Islet precursor cell (in vitro differentiated cells): Measurements from ENCODE around the gene WNT5B.

Experiments used
- DNase-seq: peaks from one replicate; pipeline ENCODE4 v3.0.0-alpha.2; 2018

Gene WNT5B

DNA sequence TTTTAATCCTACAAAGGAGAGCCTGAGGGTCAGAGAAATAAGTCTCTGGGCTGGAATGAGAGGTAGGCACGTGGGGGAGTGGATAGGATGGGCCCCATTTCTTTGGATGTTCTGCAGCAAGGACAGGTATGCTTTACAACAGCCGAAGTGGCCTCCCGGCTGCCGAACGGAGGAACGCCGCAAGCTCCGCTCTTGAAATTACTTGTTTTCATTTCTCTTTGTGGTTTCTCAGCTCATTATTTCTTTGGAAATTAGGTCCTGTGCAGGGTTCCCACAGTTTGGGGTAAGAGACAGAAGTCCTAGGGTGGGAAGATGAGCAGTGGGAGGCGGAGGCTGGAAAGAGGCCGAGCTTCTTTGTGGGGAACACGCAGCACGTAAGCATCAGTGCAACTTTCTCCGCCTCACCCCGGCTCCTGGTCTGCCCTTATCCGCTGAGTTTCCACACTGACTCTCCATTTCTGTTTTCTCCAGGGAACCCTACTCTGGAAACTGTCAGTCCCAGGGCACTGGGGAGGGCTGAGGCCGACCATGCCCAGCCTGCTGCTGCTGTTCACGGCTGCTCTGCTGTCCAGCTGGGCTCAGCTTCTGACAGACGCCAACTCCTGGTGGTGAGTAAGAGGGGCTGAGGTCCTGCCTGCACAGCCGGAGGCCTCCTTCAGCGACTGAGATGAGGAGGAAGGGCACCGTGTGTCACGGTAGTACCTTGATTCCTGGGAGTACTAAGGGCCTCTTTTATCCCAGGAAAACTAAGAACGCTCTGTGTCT lies 2.0 kb downstream of the WNT5B start:
- DNase-seq: peak; percentile 96

DNA sequence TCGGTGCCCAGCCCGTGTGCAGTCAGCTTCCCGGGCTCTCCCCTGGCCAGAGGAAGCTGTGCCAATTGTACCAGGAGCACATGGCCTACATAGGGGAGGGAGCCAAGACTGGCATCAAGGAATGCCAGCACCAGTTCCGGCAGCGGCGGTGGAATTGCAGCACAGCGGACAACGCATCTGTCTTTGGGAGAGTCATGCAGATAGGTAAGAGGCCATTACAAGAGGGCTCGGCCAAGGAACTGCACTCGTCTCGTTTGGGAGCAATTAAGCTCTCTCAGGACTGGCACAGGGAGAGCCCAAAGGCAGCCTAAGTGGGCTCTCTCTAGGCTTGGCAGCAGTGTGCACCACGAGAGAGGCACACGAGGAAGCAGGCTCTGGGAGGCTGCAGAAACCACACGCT lies 3.7 kb downstream of the WNT5B start:
- DNase-seq: no peak

DNA sequence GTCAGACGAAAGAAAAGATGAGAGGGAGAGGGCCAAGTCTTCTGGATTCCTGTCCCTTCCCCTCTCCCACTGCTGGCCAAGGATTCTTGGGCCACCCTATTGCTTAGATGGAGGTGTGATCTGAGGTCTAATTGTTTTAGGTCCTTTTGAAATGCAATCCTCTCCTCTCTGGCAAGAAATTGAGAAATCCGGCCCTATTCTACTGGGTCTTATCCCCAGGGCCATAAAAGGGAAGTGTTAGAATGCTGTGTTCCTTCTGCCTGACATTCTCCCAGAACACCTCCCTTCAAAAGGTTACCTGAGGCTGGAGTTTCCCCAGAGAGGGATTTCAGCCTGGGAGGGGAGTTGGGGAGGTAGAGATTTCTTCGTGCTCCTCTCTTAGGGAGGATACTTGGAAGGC lies 4.4 kb downstream of the WNT5B start:
- DNase-seq: no peak

DNA sequence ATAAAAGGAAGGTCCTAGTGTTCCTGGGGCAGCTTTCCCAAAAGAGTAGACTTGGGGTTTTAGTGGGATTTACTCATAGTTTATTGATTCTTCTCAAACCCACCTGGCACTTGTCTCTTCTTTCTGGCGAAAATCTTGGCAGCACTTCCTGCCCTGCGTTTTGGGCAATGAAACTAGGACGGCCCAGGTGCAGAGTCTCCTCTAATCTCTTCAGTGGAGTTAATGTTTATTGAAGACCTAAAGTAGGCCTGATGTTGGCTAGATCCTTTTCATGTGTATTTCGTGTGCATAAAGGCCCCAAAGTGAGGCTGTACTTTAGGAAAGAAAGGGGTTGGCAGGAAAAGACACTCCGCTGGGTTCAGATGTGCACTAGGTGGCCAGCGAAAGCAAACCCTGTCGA lies 5.1 kb downstream of the WNT5B start:
- no peak for DNase-seq

DNA sequence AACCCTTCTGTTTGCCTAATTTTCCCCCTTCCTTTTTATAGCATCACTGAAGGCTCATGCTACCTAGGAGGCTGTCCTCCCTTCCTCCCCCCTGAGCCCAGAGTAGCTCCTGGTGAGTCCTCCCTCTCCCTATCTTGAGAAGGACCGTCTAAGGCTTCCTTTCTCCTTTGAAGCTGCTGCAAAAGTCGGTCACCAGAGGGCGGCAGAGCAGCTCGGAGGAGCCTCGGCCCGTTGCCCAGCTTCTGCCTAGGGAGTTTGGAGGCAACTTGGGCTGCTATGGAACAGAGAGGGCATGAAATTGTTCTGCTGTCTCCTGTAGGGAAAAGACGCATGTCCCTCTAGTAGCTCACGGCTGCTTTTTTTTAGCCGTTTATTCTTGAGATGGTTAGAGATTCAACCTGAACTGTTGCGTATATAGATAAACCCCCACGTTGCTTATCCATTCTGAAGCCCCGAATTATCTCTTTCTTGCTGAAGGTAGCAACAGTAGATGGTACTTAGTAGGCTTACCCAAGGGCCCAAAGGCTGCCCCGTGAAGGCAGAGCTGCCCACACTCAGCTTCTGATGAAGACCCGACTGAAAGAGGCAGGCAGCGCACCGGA lies 5.7 kb downstream of the WNT5B start:
- DNase-seq: peak; percentile 93

DNA sequence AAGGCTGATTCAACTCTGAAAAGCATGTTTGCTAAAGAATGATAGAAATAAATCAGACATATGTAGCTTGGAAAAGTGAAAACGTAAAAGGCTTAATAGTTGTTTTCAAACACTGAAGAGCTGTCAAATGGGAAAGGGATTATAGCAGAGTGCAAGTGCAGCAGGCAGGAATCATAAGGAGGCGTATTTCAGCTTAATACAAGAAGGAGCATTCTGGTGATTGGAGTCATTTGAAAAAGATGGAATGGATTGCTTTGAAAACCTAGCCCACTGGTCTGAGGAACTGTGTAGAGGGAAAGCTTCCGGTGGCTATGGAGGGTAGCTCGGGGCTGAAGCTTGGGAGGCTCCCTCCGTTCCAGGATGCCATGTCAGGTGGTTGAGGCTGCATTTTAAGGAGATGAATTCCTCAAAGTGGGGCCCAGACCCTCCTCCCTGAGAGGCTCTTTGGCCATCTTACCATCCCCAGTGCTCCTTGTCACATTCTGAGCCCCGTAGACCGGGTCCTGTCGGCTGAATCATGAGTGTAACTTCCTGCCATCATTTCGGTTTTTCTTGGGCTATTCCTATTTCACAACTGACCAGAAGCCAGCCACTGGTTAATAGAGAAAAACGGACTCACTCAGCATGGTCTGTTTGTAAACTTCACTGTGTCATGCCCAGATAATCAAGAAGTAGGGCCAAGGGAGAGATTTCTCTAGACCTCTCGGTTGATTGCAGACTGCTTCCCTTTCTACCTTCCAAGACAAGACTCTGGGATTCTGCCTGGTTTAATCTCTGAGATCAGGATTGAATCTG lies 6.5 kb downstream of the WNT5B start:
- no peak for DNase-seq

DNA sequence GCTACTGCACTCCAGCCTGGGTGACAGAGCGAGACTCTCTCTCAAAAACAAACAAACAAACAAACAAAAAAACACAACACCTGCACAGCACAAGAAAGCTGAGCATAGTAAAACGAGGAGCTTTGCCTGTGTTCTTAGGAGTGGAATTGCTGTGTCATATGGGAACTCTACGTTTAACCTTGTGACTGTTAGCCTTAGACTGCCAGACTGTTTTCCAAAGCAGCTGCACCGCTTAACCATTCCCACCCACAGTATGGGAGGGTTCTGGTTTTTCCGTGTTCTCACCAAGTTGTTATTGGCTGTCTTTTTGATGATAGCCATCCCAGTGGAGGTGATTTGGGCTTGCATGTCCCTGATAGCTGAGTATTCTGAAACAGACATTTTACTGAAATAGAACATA lies 9.2 kb downstream of the WNT5B start:
- no peak for DNase-seq

DNA sequence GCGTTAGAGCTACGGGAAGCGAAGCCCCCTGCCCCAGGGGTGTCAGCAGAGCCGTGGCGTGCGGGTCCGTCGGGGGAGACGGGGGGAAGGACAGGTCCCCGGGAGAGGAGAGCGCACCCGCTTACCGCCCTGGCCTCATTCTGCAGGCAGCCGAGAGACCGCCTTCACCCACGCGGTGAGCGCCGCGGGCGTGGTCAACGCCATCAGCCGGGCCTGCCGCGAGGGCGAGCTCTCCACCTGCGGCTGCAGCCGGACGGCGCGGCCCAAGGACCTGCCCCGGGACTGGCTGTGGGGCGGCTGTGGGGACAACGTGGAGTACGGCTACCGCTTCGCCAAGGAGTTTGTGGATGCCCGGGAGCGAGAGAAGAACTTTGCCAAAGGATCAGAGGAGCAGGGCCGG lies 10.5 kb downstream of the WNT5B start:
- DNase-seq: no peak

DNA sequence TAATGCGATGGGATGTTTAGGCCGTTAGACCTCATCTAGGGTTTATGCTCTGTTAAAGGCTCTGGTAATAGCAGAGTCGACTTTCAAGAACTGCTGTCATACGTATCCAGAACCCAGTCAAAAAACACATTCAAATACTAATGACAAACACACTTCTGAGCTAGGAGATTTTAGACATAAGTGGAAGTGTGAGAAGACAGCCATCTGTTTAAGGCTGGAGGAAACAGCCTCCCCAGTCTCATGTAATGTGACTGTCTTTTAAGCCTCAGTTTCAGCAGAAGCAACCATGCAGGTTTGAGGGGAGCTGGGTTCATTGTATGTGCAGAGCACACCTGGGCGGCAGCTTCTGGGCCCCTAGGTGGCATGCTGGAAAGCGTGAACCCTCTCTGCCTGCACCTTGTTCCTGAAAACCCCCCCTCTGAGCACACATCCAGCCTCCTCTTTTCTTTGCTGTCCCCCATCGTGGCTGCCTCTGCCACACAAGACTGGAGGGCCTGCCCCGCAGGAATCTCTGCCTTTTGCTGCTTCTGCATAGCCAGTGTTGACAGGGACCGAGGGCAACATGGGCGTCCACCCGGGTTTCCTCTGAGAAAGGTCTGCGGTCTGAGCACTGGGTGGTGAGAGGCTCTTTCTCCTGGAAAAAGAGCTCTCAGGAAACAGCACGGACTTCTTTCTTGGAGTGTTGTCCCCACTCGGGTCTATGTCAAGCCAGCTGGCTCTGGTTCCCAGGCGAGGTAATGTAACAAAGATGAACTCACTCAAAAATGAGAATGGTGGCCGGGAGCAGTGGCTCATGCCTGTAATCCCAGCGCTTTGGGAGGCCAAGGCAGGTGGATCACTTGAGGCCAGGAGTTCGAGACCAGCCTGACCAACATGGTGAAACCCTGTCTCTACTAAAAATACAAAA lies 11.6 kb downstream of the WNT5B start:
- DNase-seq: peak; percentile 54

DNA sequence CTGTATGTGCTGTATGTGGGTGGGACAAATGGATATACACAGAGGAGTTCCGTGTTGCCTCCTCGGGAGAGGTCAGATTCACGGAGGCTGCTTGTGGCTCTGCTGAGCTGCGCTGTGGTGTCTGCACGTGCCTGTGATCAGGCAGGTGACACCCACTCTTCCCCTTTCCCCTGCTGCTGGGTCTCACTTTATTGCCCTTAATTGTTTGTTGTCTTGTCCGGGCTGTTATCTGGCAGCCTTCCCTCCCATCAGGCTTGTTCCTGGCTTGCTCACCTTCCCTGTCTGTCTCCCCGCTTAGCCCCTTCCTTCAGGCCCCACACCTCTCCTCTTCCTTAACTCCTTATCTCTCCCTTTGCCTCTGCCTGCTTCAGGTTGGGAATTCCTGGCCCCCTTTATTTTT lies 13.5 kb downstream of the WNT5B start:
- DNase-seq: peak; percentile 73

DNA sequence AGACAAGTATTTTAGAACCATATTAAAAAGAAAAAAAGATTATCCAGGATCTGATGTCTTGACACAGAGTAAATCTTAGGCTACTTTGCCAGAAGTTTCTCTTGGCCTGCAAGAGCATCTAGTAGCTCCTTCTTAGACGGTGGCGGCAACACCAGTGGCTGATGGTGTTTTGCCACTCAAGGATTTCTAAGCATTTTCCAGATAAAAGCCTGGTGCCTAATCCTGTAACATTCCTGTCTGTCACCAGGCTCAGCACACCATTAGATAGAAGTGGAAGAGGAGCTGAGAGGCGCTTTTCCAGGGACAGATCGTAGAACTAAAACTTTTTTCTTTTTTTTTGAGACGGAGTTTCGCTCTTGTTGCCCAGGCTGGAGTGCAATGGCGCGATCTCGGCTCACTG lies 14.0 kb downstream of the WNT5B start:
- no peak for DNase-seq

DNA sequence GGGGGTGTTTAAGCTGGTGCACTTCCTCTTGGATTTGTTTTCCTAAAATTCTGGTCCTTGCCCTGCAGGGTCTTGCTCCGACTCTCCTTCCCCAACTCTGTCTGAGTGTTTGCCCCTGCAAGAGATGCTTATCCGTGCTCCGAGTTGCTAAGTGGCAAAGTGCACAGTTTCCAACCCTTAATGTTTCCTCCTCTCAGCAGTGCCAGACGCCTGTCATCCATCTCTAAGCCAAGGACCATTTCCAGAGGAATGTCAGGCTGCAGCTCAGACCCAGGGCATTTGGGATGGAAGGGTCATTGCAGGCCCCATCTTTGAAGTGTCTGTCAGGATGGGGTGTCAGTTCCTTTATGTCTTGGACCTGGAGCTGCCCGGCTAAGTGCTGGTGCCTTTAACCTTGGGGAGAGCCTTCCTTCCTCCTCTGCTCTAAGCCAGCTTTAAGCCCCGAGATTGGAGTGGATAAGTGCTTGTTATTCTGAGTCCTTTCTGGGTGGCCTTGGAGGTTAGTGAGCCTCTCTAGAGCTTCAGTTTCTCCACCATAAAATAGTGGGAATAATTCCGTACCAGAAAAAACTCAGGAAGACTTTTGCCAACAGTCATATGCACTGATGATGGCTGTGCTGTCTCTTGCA lies 15.0 kb downstream of the WNT5B start:
- peak; percentile 80 for DNase-seq

DNA sequence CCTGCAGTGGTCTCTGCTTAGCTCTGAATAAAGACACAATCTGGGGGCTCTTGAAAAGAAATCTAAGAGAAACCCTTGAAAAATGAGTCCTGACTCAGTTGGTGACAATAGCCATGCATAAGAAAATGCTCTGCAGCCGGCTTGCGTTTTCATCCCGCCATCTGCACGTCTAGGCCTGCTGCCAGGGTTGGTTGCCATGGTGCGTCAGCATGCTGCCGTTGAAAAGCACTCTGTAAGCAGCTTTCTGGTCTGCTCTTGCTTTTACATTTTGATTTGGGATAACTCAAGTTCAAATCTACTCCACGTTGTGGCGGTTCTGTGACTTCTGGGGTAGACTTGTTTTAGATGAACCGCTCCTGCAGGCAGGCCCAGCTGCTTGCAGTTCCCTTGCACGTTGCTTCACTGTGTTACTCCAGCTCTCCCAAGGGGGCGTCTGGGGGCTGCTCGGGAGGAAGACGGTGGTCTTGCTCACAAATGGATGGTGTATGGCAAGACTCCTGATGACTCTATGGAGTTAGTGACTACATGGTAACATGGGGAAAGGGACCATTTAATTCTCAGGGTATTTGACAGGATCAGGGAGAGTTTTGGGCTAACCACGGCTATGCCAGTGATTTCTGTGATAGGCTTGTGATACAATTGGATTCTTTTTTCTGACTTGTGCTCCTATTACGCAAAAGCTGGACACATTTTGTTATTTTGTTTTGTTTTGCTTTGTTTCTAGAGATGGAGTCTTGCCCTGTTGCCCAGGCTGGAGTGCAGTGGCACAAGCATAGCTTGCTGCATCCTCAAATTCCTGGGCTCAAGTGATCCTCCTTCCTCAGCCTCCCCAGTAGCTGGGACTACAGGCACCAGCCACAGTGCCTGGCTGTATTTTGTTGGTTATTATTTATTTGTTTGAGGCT lies 15.8 kb downstream of the WNT5B start:
- DNase-seq: no peak

DNA sequence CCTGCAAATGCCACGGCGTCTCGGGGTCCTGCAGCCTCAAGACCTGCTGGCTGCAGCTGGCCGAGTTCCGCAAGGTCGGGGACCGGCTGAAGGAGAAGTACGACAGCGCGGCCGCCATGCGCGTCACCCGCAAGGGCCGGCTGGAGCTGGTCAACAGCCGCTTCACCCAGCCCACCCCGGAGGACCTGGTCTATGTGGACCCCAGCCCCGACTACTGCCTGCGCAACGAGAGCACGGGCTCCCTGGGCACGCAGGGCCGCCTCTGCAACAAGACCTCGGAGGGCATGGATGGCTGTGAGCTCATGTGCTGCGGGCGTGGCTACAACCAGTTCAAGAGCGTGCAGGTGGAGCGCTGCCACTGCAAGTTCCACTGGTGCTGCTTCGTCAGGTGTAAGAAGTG lies 16.8 kb downstream of the WNT5B start:
- no peak for DNase-seq

DNA sequence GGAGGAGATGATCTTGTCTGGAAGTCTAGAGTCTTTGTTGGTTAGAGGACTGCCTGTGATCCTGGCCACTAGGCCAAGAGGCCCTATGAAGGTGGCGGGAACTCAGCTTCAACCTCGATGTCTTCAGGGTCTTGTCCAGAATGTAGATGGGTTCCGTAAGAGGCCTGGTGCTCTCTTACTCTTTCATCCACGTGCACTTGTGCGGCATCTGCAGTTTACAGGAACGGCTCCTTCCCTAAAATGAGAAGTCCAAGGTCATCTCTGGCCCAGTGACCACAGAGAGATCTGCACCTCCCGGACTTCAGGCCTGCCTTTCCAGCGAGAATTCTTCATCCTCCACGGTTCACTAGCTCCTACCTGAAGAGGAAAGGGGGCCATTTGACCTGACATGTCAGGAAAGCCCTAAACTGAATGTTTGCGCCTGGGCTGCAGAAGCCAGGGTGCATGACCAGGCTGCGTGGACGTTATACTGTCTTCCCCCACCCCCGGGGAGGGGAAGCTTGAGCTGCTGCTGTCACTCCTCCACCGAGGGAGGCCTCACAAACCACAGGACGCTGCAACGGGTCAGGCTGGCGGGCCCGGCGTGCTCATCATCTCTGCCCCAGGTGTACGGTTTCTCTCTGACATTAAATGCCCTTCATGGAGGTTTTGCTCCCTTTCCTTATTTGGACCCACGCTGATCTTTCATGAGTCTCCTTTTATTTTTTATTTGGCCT lies 17.7 kb downstream of the WNT5B start:
- no peak for DNase-seq

DNA sequence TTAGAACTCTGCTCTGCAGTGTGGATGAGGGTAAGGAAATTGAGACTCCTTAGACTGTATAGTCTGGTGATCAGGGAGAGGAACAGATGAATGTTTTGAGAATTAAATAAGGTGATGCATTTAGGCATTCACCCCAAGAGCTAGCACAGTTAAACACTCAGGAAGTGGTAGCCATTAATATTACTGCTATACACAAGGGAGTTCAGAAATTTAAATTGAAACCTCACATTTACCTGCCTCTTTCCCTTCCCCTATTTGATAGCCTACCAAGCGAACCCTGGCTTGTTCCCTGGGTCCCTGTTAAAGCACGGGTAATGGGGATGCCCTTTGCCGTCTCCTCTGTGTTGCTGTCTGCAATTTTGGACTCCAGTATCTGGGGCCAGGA lies 18.2 kb downstream of the WNT5B start:
- DNase-seq: peak; percentile 45

DNA sequence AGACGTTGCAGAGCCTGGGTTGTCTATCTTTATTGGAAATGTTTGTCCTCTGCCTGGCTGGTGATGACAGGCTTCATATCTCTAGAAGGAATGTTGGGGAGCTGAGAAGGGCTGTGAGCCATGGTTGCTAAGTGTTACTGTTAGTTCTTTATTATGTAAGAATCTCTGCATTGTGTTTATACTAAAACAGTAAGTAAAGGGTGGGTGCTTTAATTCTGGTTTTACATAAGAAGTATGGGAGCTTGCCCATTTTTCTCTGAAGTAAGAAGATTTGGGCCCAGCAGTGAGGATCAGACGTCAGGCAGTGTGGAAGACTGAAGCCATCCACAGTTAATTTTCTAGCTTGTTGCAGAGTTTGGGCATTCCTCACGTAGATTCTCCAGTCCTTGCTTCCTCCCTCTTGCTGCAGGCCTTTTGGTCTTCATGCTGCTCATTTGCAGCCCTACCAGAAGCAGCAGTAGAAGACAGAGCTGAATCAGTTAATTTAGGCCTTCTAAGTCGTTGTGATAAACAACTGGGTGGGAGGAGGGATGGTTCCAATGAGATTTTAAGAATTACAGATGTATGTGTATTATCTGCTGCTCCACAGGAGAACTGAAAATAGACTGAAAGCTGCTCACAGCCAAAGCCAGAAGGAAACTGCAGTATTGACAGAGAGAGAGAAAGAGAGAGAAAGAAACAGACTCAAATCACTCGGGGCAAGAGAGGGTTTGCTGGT lies 21.4 kb downstream of the WNT5B start:
- DNase-seq: no peak

DNA sequence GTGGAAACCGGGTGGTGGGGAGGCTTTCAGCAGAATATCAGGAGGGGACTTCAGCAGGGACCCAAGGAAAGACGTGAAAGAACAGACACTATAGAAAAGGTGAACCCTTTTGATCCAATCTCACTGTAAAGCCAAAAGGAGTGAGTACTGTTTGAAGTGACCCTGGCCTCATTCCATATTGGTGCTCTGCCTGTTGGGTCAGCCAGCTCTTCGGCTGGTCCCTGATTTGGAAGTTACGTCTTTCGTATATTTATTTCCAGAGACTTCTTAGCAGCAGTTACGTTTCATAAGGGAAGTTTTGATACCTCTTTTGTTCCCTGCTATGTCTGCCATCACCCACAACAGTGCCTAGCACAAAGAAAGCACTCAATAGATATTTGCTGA lies 21.9 kb downstream of the WNT5B start:
- DNase-seq: no peak

DNA sequence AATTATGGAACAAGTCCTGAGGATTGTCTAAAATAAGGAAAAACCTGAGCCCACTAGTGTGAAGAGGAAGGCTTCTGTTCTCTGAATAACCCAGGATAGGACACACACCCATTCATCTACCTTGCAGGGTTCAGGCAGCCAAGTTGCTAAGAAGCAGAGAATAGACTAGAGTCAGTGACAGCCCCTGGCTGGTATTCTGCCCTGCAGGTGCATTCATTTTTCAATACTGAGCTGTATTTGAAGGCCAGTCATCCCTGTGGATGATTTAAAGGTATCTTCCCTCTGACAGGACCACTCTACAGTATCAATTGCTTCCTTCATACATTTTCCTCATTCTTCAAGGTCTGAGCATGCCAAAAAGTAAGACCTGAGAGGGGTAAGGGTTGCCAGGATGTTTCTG lies 22.9 kb downstream of the WNT5B start:
- DNase-seq: no peak

DNA sequence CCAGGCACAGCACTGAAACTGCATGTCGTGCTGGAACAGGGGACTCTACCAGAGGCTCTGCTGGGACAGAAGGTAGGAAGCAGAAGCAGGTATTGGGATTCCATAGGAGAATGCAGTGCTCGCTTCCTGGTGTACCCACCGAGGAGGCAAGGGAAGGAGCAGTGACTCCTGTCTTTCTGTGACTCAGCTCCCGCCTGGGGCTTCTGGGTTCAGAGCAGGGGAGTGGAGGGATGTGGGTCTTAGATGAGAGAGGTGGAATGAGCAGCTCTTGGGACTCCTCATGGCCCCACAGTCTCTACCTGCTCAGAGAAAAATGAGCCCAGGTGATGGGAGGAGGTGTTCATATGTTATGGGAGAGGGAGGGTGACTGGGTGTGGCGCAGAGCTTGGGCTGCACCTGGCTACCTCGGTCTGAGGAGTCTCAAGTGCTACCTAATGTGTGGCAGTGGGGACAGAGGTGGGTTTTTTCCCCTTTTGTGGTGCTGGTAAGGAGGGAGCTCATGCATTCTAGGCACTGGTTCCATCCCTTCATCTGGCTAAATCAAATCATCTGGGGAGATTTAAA lies 26.3 kb downstream of the WNT5B start:
- peak; percentile 80 for DNase-seq
